Ishikawa (cell line): ENCODE measurements around the gene CLN3.

ENCODE experiments used
- CEBPB ChIP-seq: IDR thresholded peaks from 2 replicates; pipeline ENCODE4 v1.6.1; 2012
- CREB1 ChIP-seq: IDR thresholded peaks from 2 replicates; pipeline ENCODE4 v1.6.1; 2012; ENCODE audit warnings: low read depth
- EGR1 ChIP-seq: IDR thresholded peaks from 2 replicates; pipeline ENCODE4 v1.6.1; 2012
- EP300 ChIP-seq: IDR thresholded peaks from 2 replicates; pipeline ENCODE4 v1.6.1; 2012; ENCODE audit warnings: borderline replicate concordance
- FOXM1 ChIP-seq: IDR thresholded peaks from 2 replicates; pipeline ENCODE4 v1.6.1; 2012; ENCODE audit warnings: low read depth, borderline replicate concordance
- NFIC ChIP-seq: IDR thresholded peaks from 2 replicates; pipeline ENCODE4 v1.6.1; 2012
- RAD21 ChIP-seq: IDR thresholded peaks from 2 replicates; pipeline ENCODE4 v1.6.1; 2012; ENCODE audit warnings: low read depth
- TAF1 ChIP-seq: IDR thresholded peaks from 2 replicates; pipeline ENCODE4 v1.6.1; 2012; ENCODE audit warnings: low read depth, mild to moderate bottlenecking
- TCF12 ChIP-seq: IDR thresholded peaks from 2 replicates; pipeline ENCODE4 v1.6.1; 2012; ENCODE audit warnings: low read depth
- TEAD4 ChIP-seq: IDR thresholded peaks from 2 replicates; pipeline ENCODE4 v1.6.1; 2012
- YY1 ChIP-seq: IDR thresholded peaks from 2 replicates; pipeline ENCODE4 v1.6.1; 2012; ENCODE audit warnings: low read depth
- ZBTB7A ChIP-seq: IDR thresholded peaks from 2 replicates; pipeline ENCODE4 v1.6.1; 2012; ENCODE audit warnings: low read depth
- TF ChIP-seq, protein P1 (sequence below): IDR thresholded peaks from 2 replicates; pipeline ENCODE4 v1.6.1; 2012
- TF ChIP-seq, protein P2 (sequence below): IDR thresholded peaks from 2 replicates; pipeline ENCODE4 v1.6.1; 2012; ENCODE audit warnings: low read depth, mild to moderate bottlenecking
- TF ChIP-seq, protein P3 (sequence below): IDR thresholded peaks from 2 replicates; pipeline ENCODE4 v1.6.1; 2012

The CLN3 gene

DNA sequence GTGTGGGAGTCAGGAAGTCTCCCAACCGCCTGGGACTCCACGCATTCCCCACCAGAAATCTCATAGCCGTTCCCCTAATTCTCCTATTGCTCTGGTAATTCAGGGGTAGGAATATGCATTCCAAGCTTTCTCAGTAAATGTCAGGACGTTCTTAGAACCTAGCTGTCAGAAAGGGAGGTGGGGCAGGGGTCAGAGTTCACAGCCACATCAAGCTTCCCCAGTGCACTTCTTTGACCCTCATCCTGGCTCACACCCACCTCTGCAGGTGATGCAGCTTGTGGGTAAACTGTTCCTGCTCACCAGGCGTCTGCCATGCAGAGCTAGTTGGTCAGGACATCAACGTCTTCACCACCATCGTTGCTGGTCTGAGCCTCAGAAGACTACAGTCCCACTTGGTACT lies 28.8 kb upstream of the CLN3 start:
- TF ChIP-seq, protein P1, sequence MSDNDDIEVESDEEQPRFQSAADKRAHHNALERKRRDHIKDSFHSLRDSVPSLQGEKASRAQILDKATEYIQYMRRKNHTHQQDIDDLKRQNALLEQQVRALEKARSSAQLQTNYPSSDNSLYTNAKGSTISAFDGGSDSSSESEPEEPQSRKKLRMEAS = no peak
- TF ChIP-seq, protein P2, sequence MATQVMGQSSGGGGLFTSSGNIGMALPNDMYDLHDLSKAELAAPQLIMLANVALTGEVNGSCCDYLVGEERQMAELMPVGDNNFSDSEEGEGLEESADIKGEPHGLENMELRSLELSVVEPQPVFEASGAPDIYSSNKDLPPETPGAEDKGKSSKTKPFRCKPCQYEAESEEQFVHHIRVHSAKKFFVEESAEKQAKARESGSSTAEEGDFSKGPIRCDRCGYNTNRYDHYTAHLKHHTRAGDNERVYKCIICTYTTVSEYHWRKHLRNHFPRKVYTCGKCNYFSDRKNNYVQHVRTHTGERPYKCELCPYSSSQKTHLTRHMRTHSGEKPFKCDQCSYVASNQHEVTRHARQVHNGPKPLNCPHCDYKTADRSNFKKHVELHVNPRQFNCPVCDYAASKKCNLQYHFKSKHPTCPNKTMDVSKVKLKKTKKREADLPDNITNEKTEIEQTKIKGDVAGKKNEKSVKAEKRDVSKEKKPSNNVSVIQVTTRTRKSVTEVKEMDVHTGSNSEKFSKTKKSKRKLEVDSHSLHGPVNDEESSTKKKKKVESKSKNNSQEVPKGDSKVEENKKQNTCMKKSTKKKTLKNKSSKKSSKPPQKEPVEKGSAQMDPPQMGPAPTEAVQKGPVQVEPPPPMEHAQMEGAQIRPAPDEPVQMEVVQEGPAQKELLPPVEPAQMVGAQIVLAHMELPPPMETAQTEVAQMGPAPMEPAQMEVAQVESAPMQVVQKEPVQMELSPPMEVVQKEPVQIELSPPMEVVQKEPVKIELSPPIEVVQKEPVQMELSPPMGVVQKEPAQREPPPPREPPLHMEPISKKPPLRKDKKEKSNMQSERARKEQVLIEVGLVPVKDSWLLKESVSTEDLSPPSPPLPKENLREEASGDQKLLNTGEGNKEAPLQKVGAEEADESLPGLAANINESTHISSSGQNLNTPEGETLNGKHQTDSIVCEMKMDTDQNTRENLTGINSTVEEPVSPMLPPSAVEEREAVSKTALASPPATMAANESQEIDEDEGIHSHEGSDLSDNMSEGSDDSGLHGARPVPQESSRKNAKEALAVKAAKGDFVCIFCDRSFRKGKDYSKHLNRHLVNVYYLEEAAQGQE = no peak
- no peak for TF ChIP-seq FOXM1
- TF ChIP-seq TCF12 = no peak
- no peak for TF ChIP-seq CREB1
- no peak for TF ChIP-seq TEAD4
- TF ChIP-seq NFIC = no peak
- no peak for TF ChIP-seq YY1
- no peak for TF ChIP-seq EGR1
- no peak for TF ChIP-seq CEBPB
- TF ChIP-seq, protein P3, sequence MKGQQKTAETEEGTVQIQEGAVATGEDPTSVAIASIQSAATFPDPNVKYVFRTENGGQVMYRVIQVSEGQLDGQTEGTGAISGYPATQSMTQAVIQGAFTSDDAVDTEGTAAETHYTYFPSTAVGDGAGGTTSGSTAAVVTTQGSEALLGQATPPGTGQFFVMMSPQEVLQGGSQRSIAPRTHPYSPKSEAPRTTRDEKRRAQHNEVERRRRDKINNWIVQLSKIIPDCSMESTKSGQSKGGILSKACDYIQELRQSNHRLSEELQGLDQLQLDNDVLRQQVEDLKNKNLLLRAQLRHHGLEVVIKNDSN = no peak

DNA sequence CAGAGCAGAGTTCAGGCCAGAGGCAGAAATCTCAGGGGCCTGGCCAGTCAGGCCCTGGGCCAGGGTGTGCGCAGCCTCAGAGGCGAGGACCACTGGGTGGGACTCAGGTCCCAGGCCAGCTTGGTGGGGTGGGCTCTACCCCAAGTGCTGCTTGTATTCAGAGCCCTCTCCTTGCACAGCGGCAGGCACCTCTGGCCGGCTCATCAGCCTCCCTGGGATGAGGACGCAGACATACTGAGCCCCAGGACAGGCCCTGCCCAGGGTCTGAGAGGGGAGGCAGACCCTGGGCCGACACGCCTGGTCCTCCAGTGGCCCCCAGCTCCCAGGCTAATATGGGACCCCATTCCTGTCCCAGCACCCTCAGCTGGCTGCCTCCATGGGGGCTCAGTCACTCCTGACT lies 22.4 kb upstream of the CLN3 start:
- TF ChIP-seq, protein P2 = no peak
- TF ChIP-seq CEBPB (no peak), NFIC (no peak), ZBTB7A (no peak), TAF1 (no peak), EP300 (no peak), CREB1 (no peak), YY1 (no peak), TCF12 (no peak), TEAD4 (no peak)
- TF ChIP-seq, protein P3 = no peak
- TF ChIP-seq, protein P1 = no peak

DNA sequence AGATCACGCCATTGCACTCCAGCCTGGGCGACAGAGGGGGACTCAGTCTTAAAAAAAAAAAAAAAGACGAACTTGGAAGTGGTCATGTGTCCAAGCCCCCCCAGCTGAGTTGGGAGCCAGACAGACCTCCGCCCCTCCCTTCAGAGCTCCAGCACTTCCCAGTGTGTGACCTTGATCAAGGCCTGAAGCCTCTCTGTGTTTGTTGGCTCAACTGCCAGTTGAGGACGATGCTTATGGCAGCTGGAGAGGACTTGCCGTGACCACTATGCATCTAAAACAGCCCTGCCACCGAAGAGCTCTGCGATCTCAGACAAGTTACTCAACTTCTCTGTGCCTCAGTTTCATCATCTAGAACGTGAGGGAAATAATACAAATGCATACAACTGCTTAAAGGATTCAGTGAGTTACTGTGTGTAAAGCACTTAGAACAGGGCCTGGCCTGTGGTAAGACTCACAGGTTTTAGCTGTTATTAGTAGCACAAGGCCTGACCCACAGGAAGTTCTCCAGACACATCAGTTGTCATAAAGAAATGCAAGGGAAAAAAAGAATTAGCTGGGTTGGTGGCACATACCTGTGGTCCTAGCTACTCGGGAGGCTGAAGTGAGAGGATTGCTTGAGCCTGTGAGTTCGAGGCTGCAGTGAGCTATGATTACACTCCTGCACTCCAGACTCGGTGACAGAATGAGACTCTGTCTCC lies 21.8 kb upstream of the CLN3 start:
- TF ChIP-seq EP300 (no peak), ZBTB7A (no peak), FOXM1 (no peak), TCF12 (no peak), EGR1 (no peak), YY1 (no peak), TAF1 (no peak), TEAD4 (no peak)
- TF ChIP-seq, protein P3 = no peak
- TF ChIP-seq, protein P1 = no peak

DNA sequence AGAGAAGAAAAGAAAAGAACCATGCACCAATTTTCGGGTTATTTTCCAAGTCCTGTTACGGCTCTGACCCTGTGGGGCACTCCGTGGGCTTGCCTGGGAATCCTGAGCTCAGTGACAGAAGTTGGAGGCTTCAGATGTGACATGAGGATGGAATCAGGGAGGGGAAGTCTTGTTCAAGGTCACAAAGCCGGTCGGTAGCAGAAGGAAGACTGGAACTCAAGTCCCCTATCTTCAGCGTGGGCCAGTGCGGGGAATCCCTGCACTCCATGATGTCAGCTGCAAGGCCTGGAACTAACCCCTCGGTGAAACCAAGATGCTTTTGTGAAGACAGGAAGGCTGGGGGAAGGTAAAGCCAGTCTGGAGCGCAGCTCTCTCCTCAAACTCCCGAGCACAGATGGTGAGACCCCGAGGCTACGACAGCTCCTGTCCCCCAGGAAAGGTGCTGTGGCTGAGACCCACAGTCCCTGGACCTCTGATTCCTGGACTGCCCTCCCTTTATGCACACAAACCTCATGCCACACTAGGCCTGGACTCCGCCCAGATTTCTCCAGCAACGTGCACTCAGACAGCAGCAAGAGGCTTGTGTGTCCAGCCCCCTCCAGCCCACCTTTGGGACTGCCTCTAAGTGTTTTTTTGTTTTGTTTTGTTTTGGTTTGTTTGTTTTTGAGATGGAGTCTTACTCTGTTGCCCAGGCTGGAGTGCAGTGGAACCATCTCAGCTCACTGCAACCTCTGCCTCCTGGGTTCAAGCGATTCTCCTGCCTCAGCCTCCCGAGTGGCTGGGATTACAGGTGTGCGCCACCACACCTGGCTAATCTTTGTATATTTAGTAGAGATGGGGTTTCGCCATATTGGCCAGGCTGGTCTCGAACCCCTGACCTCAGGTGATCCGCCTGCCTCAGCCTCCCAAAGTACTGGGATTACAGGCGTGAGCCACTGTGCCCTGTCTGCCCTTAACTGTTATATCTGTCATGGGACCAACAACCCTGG lies 20.2 kb upstream of the CLN3 start:
- TF ChIP-seq, protein P3 = no peak
- TF ChIP-seq NFIC = no peak
- no peak for TF ChIP-seq RAD21
- no peak for TF ChIP-seq EP300

- TF ChIP-seq TCF12 (no peak), NFIC (0 out of 2 replicates have a peak, but pooled peaks have one; percentile 30), EP300 (no peak)
Measured at GRCh38 chr16:28511031-28511430, 19.2 kb upstream of the CLN3 start.
